Gastroesophageal sphincter (tissue), 3 donors: ENCODE measurements around the gene IL6ST.

Source experiments
- POLR2A ChIP-seq, 2 donors: fragments of 450-650 bp; IDR thresholded peaks; one replicate each; pipeline ENCODE4 v1.6.1; 2017; ENCODE audit warnings: antibody characterized with exemption in 2 of 2, mild to moderate bottlenecking in 2 of 2, moderate library complexity in 1 of 2
- TF ChIP-seq, protein P1 (sequence below), 4 experiments: fragments of 200-600 bp in 2 of 4; fragments of 450-650 bp in 2 of 4; sonication (generic) in 1 of 4; IDR thresholded peaks; one replicate each; pipeline ENCODE4 v1.5.1; 2017 to 2019; ENCODE audit warnings: antibody characterized with exemption in 4 of 4, mild to moderate bottlenecking in 2 of 4, moderate library complexity in 2 of 4

DNA sequence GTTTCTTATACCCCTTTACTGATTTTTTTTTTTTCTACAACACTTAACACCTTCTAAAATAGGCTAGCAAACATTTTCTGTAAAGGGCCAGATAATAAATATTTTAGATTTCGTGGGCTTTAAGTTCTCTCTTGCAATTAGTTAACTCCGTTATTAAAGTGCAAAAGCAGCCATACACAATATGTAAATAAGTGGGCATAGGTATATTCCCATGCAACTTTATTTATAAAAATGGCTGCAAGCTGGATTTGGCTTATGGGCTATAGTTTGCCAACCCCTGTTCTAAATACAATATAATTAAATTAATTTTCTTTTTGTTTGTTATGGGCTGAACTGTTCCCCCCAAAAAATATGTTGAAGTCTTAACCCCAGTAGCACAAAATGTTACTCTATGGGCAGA lies 10.8 kb downstream of the IL6ST start:
- TF ChIP-seq, protein P1, sequence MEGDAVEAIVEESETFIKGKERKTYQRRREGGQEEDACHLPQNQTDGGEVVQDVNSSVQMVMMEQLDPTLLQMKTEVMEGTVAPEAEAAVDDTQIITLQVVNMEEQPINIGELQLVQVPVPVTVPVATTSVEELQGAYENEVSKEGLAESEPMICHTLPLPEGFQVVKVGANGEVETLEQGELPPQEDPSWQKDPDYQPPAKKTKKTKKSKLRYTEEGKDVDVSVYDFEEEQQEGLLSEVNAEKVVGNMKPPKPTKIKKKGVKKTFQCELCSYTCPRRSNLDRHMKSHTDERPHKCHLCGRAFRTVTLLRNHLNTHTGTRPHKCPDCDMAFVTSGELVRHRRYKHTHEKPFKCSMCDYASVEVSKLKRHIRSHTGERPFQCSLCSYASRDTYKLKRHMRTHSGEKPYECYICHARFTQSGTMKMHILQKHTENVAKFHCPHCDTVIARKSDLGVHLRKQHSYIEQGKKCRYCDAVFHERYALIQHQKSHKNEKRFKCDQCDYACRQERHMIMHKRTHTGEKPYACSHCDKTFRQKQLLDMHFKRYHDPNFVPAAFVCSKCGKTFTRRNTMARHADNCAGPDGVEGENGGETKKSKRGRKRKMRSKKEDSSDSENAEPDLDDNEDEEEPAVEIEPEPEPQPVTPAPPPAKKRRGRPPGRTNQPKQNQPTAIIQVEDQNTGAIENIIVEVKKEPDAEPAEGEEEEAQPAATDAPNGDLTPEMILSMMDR (IDR thresholded peaks at IDR 0.05): no peak
- no peak for TF ChIP-seq POLR2A (IDR thresholded peaks at IDR 0.05)
